A673 (cell line): ENCODE measurements around the gene DUSP19. TPM values are rescaled to one million over a fixed set of nuclear protein-coding genes. Genes with fewer than 3 reads are reported as not detected.

Source experiments
- BruUV-seq: library from RNA; stranded (reverse); fragments of 400-500 nt; replicated peaks from 2 replicates; lab custom pipeline; 2021; lab: Mats Ljungman, UMichigan
- CTCF ChIA-PET: fragments of 300-600 bp; sonication (Branson Sonifier 250); formaldehyde crosslinking; loops from one replicate; lab custom pipeline; 2022; ENCODE audit warnings: antibody characterized with exemption; lab: Charles Lee
- POLR2A ChIA-PET: fragments of 300-600 bp; sonication (Branson Sonifier 250); formaldehyde crosslinking; loops from one replicate; lab custom pipeline; 2022; ENCODE audit warnings: antibody characterized with exemption; ENCODE audit not compliant: low non-redundant PET; lab: Charles Lee
- DNase-seq: peaks from one replicate; pipeline ENCODE4 v3.0.0-alpha.2; 2015; ENCODE audit warnings: low spot score
- H3K27ac ChIP-seq: fragments of 200-600 bp; sonication (generic); 2 replicates; pipeline ENCODE4 v1.5.1; 2016; ENCODE audit warnings: mixed run types, low read depth, mild to moderate bottlenecking, mixed read lengths, antibody characterized with exemption, low read length; ENCODE audit not compliant: poor library complexity, severe bottlenecking
- H3K27me3 ChIP-seq: fragments of 200-600 bp; sonication (generic); replicated peaks from 2 replicates; pipeline ENCODE4 v1.6.1; 2017; ENCODE audit warnings: mixed run types, low read depth, mild to moderate bottlenecking, mixed read lengths, antibody characterized with exemption, low read length; ENCODE audit not compliant: insufficient read depth, poor library complexity
- H3K36me3 ChIP-seq: fragments of 200-600 bp; sonication (generic); 2 replicates; pipeline ENCODE4 v1.6.1; 2016; ENCODE audit warnings: mixed run types, mild to moderate bottlenecking, mixed read lengths, antibody characterized with exemption, low read length; ENCODE audit not compliant: insufficient read depth, poor library complexity, severe bottlenecking
- H3K4me1 ChIP-seq: fragments of 200-600 bp; sonication (generic); 2 replicates; pipeline ENCODE4 v1.6.1; 2017; ENCODE audit warnings: mixed run types, mild to moderate bottlenecking, mixed read lengths, antibody characterized with exemption, low read length; ENCODE audit not compliant: insufficient read depth, poor library complexity, severe bottlenecking
- H3K4me3 ChIP-seq: fragments of 200-600 bp; sonication (generic); 2 replicates; pipeline ENCODE4 v1.5.1; 2016; ENCODE audit warnings: low read depth, mixed run types, mild to moderate bottlenecking, mixed read lengths, low read length; ENCODE audit not compliant: poor library complexity, severe bottlenecking
- H3K9me3 ChIP-seq: fragments of 200-600 bp; sonication (generic); 2 replicates; pipeline ENCODE4 v1.6.1; 2016; ENCODE audit warnings: mixed run types, low read depth, mild to moderate bottlenecking, mixed read lengths, antibody characterized with exemption, low read length; ENCODE audit not compliant: poor library complexity, severe bottlenecking
- EZH2 ChIP-seq: fragments of 200-600 bp; sonication (generic); IDR thresholded peaks from 2 replicates; pipeline ENCODE4 v1.6.1; 2017; ENCODE audit warnings: borderline replicate concordance, low read depth, mild to moderate bottlenecking, mixed read lengths, antibody characterized with exemption, low read length; ENCODE audit not compliant: poor library complexity, severe bottlenecking
- intact Hi-C: fragments of 100-400 bp; cut with micrococcal nuclease; formaldehyde crosslinking; loops from one replicate; pipeline ENCODE4 v1.10.0; 2022; ENCODE audit not compliant: unreplicated experiment
- total RNA-seq: library from RNA; stranded (reverse); gene quantifications from 2 replicates; pipeline ENCODE4 v1.2.3, GENCODE V29; 2021
- TF ChIP-seq, protein P1 (sequence below): fragments of 300-800, 200-600 bp; sonication (generic); conservative IDR thresholded peaks from 2 replicates; pipeline ENCODE4 v1.5.1; 2017; ENCODE audit warnings: low read depth, mild to moderate bottlenecking, antibody characterized with exemption, low read length, moderate library complexity, mixed read lengths

Gene DUSP19
- total RNA-seq, 1 experiment from 2014 or later, result 5.2 TPM

DNA sequence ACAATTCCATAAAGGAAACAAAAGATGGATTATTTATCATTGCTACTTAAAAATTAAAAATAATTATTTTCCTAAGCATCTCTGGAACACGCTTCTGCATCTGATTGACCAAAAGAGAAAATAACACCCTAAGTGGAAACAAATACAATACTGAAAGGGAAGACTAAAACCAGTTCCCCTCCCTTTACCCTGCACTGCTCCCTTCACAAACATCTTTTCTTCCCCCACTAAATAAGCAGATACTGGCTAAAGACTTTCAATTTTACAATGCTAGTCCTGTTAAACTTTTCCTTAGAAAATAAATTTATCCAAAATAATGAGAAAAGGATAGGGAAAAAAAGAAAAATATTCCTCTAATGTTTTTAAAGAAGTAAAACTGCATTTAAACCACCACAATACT is 44.6 kb upstream of the DUSP19 start:
- CTCF ChIA-PET, result no interaction called here

DNA sequence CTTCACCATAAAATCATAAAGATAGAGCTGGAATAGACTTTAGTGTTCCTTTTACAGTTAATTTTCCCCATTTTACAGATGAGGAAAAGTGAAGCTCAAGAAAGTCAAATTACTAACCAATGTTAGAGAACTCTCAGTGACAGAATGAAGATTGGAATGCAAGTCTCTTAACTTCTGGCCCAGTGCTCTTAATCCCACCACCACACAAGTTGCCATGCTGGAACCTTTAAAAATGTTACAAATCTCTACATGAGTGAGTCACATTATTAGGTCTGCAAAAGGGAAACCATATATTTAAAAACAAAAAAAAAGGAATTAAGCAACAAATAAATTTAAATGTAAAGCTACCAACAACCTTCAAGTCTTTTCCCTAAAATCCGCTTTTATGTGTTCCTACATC is 43.7 kb upstream of the DUSP19 start:
- intact Hi-C loops, result loop anchor here (5.0 kb wide), 1 partner anchor 87 kb away; the partner anchor contains the start of gene NUP35
- POLR2A ChIA-PET, result no interaction called here
- peak; percentile 30 for DNase-seq
- Histone ChIP-seq H3K27ac (peak overlapping the region; percentile 94), H3K27me3 (no peaks in the 10 kb centered on the region), H3K36me3 (no peaks in the 10 kb centered on the region), H3K9me3 (no peaks in the 10 kb centered on the region), H3K4me1 (peaks cover 58% of the 10 kb centered on the region), H3K4me3 (peak overlapping the region; percentile 74)
- TF ChIP-seq, protein P1, sequence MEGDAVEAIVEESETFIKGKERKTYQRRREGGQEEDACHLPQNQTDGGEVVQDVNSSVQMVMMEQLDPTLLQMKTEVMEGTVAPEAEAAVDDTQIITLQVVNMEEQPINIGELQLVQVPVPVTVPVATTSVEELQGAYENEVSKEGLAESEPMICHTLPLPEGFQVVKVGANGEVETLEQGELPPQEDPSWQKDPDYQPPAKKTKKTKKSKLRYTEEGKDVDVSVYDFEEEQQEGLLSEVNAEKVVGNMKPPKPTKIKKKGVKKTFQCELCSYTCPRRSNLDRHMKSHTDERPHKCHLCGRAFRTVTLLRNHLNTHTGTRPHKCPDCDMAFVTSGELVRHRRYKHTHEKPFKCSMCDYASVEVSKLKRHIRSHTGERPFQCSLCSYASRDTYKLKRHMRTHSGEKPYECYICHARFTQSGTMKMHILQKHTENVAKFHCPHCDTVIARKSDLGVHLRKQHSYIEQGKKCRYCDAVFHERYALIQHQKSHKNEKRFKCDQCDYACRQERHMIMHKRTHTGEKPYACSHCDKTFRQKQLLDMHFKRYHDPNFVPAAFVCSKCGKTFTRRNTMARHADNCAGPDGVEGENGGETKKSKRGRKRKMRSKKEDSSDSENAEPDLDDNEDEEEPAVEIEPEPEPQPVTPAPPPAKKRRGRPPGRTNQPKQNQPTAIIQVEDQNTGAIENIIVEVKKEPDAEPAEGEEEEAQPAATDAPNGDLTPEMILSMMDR, result no peak
- TF ChIP-seq EZH2, result no peak
- CTCF ChIA-PET, result no interaction called here
- no TSS peak for BruUV-seq

More for the DNA sequence above, 44.6 kb upstream of the DUSP19 start:
- POLR2A ChIA-PET, result no interaction called here
- TF ChIP-seq, protein P1, result no peak
- no peak for TF ChIP-seq EZH2
- Histone ChIP-seq H3K4me3 (peak overlapping the region; percentile 74), H3K27me3 (no peaks in the 10 kb centered on the region), H3K4me1 (peaks cover 59% of the 10 kb centered on the region), H3K27ac (peak overlapping the region; percentile 94), H3K36me3 (no peaks in the 10 kb centered on the region), H3K9me3 (no peaks in the 10 kb centered on the region)
- DNase-seq, result no peak
- BruUV-seq, result no TSS peak
- intact Hi-C loops, result no loop called here

DNA sequence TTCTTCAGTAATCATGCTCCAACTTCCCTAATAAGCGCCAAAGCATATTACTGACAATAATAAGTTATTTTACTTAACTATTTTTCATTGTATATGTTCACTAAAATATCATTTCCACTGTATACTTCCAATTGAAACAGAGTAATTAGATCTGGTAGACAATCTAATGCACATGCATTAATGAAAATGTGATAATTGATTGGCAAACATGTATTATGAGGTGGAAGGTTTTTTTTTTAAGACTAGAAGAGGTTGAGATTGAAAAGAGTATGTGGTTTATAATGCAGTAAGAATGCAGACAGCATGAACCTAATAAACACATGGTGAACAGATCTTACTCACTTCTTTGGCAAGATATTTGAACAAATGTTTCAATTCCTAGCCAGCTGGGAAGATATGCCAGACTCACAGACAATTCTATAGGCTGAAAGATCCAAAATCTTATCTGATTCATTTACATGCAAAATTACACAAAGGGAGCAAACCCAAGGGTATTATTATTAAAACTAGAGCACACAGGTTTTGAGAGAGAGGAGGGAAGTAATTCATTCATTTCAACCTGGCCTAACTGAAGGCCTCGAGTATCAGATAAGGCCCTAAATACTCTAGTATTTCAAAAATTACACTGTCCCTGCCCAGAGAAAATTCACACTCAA is 43.1 kb upstream of the DUSP19 start:
- ChIA-PET CTCF (no interaction called here), POLR2A (interaction anchor here (0.7 kb wide), 1 partner anchor 9 kb away, joined by 3 read pairs; no protein-coding TSS in a partner anchor)
- peak; percentile 28 for DNase-seq
- Histone ChIP-seq H3K27me3 (no peaks in the 10 kb centered on the region), H3K4me3 (peak overlapping the region; percentile 74), H3K4me1 (peaks cover 52% of the 10 kb centered on the region), H3K27ac (peak overlapping the region; percentile 94), H3K36me3 (no peaks in the 10 kb centered on the region), H3K9me3 (no peaks in the 10 kb centered on the region)
- intact Hi-C loops, result loop anchor here (5.0 kb wide), 1 partner anchor 87 kb away; the partner anchor contains the start of gene NUP35
- no peak for TF ChIP-seq EZH2
- TF ChIP-seq, protein P1, result no peak
- BruUV-seq, result no TSS peak
